A549 (cell line): Measurements from ENCODE around the gene IDH3G.

Experiments
- CHD2 ChIP-seq: fragments of 150-350 bp; IDR thresholded peaks from 2 replicates; pipeline ENCODE4 v1.6.1; 2014; ENCODE audit warnings: low read length; ENCODE audit not compliant: partially characterized antibody
- EHMT2 ChIP-seq: fragments of 200-600 bp; sonication (generic); IDR thresholded peaks from 2 replicates; pipeline ENCODE4 v1.6.1; 2016; ENCODE audit warnings: antibody characterized with exemption, low read depth, mild to moderate bottlenecking, moderate library complexity
- HDAC2 ChIP-seq: fragments of 200-600 bp; sonication (generic); IDR thresholded peaks from 2 replicates; pipeline ENCODE4 v1.6.1; 2016
- HMGXB4 ChIP-seq: fragments of 250-450 bp; sonication (Bioruptor Pico); IDR thresholded peaks from 2 replicates; pipeline ENCODE4 v1.5.0; 2021; ENCODE audit warnings: mild to moderate bottlenecking, moderate library complexity, borderline replicate concordance
- MAFK ChIP-seq: fragments of 450-650 bp; IDR thresholded peaks from 2 replicates; pipeline ENCODE4 v1.6.1; 2014; ENCODE audit not compliant: partially characterized antibody
- MYC ChIP-seq: IDR thresholded peaks from 2 replicates; pipeline ENCODE4 v1.6.1; 2012; ENCODE audit warnings: mild to moderate bottlenecking, inconsistent platforms, low read length, improper control_type of control experiment, borderline replicate concordance
- POLR2A ChIP-seq: IDR thresholded peaks from 2 replicates; pipeline ENCODE4 v1.6.1; 2012; ENCODE audit warnings: mild to moderate bottlenecking, low read length
- RAD21 ChIP-seq, 2 experiments: fragments of >200 bp in 1 of 2; sonication (Bioruptor Twin) in 1 of 2; formaldehyde crosslinking in 1 of 2; IDR thresholded peaks in 1 of 2; conservative IDR thresholded peaks in 1 of 2; 2 replicates in 1 of 2; 3 replicates in 1 of 2; pipeline ENCODE4 v1.6.1; 2012 to 2018; ENCODE audit warnings: inconsistent platforms in 1 of 2
- RCOR1 ChIP-seq: fragments of 150-350 bp; IDR thresholded peaks from 2 replicates; pipeline ENCODE4 v1.6.1; 2014; ENCODE audit warnings: antibody characterized with exemption, low read length, low read depth
- RNF2 ChIP-seq: fragments of 200-600 bp; sonication (generic); IDR thresholded peaks from 2 replicates; pipeline ENCODE4 v1.6.1; 2016; ENCODE audit warnings: low read depth, mild to moderate bottlenecking, antibody characterized with exemption, moderate library complexity, borderline replicate concordance
- SREBF2 ChIP-seq: fragments of 450-650 bp; IDR thresholded peaks from 2 replicates; pipeline ENCODE4 v1.6.1; 2014; ENCODE audit warnings: mild to moderate bottlenecking, moderate library complexity
- ZC3H11A ChIP-seq: fragments of 450-650 bp; IDR thresholded peaks from 2 replicates; pipeline ENCODE4 v1.6.1; 2014; ENCODE audit warnings: antibody characterized with exemption, mild to moderate bottlenecking
- TF ChIP-seq, protein P1 (sequence below): fragments of >200 bp; sonication (Bioruptor Twin); formaldehyde crosslinking; IDR thresholded peaks from 3 replicates; pipeline ENCODE4 v1.5.1; 2016

- TF ChIP-seq HMGXB4 (CRISPR knock-in tag) (no peak), RCOR1 (no peak), MAFK (no peak), CHD2 (no peak), MYC (no peak), POLR2A (no peak), EHMT2 (no peak), SREBF2 (no peak), RAD21 (conservative IDR thresholded peaks at IDR 0.05 in 1 of 2, IDR thresholded peaks at IDR 0.05 in 1 of 2) (no peak), ZC3H11A (no peak), HDAC2 (no peak), RNF2 (no peak)
- TF ChIP-seq, protein P1, sequence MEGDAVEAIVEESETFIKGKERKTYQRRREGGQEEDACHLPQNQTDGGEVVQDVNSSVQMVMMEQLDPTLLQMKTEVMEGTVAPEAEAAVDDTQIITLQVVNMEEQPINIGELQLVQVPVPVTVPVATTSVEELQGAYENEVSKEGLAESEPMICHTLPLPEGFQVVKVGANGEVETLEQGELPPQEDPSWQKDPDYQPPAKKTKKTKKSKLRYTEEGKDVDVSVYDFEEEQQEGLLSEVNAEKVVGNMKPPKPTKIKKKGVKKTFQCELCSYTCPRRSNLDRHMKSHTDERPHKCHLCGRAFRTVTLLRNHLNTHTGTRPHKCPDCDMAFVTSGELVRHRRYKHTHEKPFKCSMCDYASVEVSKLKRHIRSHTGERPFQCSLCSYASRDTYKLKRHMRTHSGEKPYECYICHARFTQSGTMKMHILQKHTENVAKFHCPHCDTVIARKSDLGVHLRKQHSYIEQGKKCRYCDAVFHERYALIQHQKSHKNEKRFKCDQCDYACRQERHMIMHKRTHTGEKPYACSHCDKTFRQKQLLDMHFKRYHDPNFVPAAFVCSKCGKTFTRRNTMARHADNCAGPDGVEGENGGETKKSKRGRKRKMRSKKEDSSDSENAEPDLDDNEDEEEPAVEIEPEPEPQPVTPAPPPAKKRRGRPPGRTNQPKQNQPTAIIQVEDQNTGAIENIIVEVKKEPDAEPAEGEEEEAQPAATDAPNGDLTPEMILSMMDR, result no peak
These were observed 8.4 kb upstream of the IDH3G start for GRCh38 chrX:153802513-153803045.
